NCI-H1930 (cell line): ENCODE results near the gene HOXD4.

ENCODE experiments used
- DNase-seq, 2 experiments: peaks; one replicate each; lab custom pipeline; 2025; lab: John Stamatoyannopoulos, UW

Gene HOXD4

DNA sequence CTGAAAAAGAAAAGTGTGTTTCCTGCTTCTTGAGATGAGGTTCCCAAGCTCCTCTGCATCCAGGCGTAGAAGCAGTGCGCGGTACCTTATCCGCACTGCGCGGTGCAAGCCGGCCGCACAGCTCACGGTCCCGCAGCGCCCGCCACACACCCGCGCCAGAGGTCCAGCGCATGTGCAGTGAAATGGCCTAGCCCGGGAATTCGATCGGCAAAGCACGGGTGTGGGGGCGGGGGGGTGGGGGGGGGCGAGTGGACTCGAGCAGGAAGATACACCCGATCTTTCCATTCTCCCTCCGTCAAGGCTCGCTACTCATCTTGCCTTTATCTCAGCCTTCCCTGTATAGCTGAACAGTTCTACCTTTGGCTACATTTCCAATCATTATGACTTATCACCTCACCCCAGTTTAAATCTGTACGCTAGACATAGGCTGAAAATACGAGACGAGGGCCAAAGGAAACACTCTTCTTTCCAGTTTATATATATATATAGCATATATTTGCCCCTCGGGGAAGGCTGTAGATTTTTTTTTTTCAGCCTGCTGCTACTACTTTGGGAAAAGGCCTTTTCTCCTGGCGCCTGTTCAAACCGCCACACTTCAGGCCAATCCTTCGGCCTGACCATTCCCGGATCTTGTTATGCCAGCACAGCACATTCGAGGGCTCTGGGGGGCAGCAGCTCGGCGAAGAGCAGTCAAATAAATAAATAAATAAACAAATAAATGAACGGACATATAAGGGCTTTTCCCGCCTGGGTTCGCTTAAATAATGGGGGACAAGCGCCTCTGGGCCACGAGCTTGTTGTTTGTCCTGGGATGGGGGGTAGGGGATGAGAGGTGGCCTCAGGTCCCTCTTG, 11.5 kb upstream of the HOXD4 start:
- peak; percentile 70 to 75 for DNase-seq

DNA sequence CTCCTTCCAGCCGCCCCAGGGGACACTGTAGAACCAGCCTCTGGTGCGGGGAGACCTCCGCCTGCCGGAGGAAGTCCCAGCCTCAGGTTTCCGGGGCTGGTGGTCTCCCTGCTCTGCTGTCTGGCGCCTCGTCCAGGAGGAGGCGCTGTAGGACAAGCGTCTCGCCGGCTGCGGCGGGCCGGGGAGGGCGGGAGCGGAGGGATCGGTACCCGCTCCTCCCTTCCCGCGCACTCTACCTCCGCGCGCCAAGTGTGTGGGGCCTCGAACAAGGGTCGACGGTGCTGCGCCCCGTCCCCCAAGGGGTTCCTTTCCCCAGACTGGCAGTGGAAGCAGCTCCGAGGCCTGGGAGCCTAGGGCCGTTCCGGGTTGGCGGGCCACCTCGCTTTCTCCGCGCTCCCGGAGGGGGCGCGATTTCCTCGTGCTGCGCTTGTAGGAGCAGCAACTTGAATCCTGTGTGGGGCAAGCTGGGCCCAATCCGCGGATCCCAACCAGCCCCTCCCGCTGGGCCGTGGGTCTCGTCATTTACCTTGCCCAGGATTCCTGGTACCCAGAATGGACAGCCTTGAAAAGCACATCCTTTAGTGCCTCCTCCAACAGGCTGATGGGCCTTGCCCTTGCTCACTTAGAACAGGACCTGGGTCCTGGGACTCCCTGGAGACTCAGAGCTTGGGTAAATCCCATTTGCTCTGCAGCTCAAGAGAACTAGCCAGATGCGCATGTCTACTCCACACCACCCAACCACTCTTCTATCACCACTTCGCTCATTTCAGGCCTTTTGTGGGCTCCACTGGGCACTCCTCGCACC, 10.6 kb upstream of the HOXD4 start:
- peak; percentile 86 to 91 for DNase-seq

DNA sequence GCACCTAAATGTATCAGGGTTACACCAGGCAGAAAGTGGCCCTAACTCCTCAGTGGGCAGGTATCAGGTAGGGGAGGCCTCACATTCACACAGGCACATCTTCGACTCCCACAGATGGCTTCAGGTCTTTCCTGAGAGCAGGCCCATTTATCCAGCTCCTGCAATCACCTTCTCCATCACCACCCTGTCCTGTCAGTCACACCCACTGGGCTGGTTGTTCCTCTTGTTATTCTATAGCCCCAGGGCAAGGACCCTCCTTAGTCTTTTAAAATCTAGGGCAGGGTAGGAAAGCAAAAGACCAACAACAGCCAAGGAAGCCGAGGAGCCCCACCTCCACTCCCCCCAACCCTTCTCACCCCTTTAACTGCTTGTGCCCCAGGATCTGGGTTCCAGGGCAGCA, 9.1 kb upstream of the HOXD4 start:
- DNase-seq, result no peak

DNA sequence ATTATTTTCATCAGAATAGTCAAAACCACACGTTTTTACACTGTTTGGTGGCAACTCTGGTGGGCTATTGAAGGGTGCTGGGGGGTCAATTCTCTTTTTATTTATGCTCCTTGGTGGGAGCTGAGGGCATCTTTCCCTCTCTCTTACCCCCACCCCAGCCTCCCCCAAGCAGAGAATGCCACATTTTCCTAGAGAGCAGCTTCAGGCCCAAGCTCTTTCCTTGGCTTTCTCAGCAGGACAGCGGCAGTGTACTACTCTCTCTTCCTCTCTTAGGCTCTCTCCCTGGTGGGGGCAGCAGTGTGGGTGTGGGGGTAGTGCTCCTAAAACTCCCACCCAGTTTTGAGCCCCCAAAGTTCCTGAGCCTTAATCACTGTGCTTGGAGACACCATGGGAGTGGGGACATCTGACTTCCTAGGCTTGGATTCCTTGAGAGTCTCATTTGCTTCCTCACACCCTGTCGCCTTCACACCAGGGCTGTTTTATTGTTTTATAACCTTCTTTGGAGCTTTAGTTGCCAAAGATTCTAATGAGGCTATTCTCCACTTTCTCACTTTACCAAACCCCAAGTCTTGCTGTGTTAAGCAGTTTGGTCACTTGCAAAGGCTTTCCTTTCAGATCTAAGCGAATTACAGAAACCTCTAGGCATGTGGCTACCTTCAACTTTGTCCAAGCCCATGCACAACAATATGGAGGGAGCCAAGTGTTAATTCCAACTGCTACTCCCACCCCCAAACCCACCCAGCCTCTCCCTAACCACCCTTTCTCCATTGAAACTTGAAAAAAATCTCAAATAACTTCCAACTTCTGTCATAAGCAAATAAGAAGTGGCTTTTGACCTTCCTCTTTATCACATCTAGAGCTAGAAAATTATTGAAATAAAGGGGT, 6.0 kb upstream of the HOXD4 start:
- no peak for DNase-seq

DNA sequence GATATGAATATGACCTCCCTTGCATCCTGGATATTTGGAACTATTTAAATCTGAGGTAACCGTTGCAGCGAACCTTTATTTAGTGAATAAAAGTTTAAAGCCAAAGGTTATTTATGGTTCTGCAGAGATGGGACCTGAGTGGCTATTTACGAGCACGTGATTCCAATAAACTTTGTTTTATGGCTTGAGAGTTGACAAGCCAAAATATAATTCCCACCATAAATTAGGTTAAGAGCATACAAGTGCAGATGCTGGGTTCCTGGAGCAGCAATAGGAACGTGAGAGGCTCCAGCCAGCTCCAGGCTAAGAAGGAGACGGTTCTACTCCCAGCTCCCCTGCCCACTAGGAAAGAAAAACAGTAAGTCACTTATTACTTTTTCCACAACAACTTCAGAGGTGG, 5.2 kb upstream of the HOXD4 start:
- no peak for DNase-seq

DNA sequence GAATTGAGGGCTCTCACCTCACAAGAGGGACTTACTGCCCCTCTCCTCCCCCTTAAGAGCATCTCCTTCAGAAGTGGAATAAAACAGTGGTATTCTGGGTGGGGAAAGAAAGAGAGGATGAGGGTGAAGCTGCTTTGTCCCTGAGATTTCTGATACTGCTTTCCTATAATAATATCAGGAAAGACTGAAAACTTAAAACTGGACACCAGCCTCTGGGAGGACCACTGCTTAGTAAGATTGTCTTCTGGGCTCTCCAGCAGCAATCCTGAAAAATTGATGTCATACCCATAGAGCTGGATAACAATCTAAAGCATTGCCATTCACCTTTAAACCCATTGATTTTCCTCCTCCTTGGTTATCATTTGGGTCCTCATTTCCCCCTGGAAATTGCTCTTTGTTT, 4.7 kb upstream of the HOXD4 start:
- no peak for DNase-seq

DNA sequence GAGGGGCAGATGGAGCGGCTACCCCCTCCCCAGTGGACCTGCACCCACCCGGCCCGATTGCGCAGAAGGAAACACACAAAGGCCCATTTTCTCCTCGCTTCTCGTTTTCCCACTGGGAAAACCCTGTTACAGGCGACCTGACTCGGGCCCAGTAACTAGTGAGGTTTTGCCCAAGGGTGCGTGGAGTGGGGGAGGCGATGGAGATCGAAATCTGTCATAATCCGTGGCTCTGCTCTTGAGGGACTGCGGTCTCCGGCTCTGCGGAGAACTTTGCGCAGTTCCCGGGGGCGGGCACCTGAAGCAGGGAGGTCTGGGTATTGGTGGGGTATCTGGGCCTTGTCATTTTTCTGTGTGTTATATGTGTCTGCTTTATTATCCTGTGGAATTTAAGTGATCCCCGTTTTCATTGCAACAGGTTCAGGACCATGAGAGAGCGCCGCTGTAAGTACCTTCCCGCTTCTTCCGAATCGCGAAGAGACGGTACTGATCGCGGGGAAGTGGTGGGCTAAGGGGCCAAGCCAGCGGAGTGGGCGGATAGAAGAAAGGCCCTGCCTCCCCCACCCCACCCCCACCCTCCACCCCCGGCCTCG, 4.0 kb upstream of the HOXD4 start:
- DNase-seq, result no peak

DNA sequence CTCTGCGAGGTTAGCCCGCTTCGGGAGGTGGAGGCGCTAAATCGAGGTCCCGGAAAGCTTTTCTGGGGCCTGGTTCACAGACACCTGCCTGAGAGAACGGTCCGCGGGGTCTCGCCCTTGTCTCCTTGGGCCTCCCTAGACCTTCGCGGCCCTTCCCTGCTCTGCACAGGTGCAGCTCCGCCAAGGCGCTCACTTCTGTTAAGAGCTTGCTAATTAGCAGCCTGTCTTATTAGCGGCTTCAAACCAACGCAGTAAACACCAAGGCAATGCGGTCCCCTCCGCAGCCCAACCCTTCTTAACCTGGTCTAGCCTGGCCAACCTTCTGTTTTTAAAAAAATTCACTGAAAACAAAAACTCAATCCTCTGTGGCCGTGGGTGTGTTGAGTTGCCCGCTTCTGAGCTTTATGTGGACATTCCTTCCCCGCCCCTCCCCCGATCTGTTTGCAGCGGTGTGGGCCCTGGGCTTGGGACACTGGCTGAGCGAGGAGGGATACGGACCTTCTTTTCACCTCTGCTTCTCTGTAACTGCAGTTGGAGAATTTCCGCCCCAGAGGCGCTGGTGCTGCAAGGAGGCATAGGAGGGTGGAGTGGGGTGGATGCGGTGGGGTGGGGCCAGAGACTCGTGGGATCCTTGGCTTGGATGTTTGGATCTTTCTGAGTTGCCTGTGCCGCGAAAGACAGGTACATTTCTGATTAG, 3.4 kb upstream of the HOXD4 start:
- no peak for DNase-seq

DNA sequence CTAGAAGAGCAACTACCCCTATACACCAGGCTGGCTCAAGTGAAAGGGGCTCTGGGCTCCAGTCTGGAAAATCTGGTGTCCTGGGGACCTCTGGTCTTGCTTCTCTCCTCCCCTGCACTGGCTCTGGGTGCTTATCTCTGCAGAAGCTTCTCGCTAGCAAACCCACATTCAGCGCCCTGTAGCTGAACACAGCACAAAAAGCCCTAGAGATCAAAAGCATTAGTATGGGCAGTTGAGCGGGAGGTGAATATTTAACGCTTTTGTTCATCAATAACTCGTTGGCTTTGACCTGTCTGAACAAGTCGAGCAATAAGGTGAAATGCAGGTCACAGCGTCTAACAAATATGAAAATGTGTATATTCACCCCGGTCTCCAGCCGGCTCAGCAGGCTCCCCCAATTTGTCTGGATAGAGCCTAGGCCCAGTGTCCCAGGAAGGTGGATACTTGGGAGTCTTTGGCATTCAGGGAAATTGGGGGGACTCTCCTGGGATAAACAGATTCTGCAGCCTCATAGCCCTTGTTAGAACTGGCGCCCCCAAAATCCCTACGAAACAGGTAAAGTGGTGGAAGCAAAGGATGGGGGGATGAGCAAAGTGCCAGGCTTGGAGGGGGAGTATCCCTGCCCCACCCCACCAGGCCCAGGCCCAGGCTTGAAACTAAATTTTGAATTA, 2.5 kb upstream of the HOXD4 start:
- no peak for DNase-seq

DNA sequence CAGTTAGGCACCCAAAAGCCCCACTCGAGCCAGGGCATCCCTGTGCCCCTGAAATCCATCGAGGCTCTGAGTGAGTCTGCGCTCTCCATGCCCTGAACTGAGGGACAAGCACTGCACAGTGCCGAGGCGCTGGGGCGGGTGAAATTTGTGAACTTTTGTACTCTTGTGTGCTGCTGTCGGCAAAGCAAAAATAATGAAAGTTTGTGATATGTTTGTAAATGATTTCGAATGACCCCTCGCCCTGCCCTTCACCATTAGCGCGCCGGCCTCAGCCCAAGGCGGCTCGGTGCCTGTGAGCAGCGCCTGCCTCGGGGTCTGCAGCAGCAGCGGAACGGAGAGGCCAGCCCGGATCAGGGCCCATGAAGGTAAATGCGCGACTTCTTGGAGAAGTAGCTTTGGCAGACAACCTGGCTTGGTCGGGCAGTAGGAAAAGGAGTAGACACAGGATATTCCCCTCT, 1.8 kb upstream of the HOXD4 start:
- DNase-seq, result no peak

DNA sequence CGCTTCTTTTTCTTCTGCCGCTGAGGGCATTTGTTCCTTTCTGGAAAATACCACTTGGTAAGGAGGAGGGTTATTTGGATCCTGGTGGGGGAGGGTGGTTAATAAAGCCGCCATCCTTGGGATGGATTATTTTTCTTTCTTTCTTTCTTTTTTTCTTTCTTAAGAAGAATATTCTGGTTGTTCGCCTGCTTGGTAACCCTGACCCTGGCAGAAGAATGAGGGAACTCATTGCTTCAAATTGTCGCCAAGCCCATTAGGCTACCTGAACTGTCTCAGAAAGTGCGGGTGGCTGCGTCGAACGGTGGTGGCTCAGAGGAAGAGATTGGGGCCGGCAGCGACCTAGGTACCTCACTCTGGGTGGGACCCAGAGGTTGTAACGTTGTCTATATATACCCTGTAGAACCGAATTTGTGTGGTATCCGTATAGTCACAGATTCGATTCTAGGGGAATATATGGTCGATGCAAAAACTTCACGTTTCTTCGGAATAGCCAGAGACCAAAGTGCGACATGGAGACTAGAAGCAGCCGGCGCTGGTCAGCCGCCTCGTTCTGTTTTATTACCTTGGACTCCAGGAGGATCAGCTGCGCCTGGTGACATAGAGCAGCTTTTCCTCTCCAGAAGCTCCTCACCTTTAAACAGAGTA, 1.3 kb upstream of the HOXD4 start:
- no peak for DNase-seq

DNA sequence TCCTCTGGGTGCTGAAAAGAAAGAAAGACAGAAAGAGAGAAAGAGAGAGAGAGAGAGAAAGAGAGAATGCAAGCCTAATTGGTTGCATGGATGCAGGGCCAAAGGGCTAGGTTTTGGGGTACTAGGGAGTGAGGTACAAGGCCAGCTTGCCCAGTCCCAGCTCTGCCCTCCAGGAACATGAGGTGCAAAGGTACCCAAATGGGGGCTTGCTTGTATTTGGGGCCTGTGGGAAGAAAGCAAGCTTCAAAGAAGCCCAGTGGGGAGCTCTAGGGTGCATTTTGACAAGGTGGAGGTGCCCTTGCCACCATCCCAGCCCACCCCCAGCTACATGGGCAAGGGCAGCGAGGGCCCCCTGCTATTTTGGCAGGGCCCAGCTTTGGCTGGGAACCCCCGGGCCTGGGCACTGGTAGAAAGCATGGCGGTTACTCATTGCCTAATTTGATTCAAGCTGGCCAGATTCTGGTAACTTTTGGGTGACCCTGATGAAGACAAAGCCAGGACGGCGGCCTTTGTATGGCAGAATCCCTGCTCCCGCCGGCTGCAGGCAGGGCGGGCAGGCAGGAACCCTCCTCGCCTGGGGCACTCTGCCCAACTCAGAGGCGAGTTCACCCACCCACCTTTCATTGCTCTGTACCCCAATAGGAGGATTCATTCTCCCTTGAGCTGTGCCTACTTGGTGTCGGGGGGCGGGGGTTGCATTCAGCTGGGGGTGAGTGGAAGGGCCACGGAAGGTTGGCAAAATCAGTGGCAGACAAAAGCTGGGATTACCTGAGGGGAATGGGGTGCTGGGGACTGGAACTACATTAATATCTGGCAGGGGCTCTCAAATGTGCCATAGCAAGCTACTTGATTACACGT, 537 bp upstream of the HOXD4 start:
- DNase-seq, result no peak

DNA sequence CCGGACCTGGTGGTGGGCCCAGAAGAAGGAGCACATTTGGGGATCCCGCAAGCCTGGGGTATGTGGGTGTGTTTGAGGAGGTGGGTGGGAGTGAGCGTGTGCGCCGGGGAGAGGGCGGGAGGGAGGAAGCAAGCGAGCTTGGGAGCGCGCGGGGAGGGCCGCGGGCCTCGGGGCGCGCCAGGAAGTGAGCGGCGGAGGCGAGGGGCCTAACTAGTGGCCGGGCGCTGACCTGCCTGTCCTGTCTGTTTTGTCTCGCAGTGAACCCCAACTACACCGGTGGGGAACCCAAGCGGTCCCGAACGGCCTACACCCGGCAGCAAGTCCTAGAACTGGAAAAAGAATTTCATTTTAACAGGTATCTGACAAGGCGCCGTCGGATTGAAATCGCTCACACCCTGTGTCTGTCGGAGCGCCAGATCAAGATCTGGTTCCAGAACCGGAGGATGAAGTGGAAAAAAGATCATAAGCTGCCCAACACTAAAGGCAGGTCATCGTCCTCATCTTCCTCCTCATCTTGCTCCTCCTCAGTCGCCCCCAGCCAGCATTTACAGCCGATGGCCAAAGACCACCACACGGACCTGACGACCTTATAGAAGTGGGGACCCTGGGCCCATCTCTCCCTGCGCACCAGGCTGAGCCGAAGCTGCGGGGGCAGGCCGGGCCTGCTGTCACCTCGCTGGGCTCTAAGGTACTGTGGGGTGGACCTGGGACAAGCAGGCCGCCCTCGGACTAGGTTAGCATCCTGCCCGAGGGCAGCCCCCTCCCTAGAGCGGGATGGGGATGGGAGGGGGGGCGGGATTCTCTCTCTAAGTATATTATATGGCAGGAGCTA, 1.2 kb downstream of the HOXD4 start:
- DNase-seq, result no peak

DNA sequence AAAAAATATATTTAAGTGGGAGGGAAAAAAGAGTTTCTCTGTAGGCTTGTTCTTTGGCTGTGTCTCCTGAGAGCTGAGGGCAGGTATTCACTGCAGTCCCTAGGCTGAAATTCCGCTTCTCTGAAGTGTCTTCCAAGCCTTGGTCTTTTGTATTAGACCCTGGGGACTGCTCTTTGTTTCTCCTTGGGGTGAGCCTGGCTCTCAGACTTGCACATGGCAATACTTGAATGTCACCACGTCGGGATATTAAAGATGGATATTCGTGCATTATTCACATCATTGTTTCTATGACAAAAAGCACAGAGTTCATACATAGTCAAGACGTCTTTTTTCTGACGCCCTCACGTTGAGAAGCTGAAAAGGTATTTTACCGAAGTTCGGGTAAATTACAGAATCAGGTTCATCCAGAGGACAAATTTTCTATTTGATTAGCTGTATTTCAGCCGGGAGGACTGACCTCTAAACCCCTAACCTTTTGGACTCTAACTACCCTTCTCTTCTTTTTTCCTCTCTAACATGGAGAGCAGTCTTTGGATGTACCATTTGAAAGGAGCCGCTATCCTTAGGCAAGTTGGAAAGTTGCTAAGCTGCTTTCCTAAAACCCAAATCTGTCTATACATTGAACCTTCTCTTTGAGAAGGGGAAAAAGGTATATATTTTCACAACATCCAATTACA, 3.4 kb downstream of the HOXD4 start:
- no peak for DNase-seq

DNA sequence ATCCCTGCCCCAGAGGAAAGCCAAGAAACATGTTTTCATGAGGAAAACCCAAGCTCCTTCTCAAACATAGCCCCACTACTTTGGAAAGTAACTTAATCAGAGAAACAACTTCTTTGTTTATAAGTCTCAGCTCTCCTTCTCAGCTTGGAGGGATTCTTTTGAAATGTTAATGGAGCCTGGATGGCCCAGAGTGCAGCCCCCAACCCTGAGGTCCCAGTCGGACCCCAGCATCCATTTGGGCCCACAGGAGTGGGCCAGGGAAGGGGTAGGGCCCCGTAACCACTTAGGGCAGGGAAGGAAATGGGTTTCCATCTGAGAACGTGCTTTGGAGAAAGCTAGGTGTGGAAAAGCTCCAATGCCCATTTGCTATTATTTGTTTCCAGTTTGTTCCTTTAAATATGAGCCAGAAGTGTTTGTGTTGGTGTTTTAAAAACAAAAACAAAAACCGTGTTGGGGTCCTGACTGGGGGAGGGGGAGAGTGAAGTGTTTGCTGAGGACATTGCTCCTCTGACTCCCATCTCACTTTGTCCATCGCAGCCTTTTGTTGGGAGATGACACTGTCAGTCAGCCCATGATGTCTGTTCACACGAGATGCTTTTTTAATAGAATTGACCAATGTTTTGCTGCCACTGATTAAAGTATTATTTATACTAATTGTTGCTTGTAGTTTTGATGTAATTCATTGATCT, 4.2 kb downstream of the HOXD4 start:
- DNase-seq, result no peak

DNA sequence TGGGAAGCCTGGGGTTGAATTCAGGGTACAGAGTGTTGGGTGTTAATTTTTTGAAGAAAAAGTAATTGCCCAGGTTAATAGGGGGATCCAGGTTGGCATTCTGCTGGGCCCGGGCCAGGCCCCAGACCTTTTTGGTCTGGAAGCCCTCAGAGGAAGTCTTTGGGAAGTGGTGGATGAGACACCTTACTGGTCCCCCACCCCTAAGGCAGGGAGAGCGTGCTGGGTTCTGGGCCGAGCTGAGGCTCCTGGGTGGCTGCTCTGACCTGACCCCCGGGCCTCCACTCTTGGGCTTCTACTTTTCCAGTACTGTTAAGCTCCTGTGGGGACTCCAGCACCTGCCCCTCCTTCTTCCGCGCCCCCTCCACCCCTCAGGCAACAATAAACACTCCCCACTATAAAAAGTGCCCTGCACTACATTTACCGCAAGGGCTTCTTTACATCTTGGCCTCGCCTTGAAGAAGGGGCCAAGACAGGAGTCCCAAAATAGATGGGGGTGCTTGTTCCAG, 5.0 kb downstream of the HOXD4 start:
- DNase-seq, result no peak
